Measurements from ENCODE around the gene RSRC1.
A peak's percentile ranks its signal among the peaks of the same experiment; 100 is the strongest.
"Not testable (repeated sequence)": the region's sequence is repeated elsewhere in the genome, so short reads cannot be mapped to it uniquely, and the experiment has no call there.

RSRC1 gene

DNA sequence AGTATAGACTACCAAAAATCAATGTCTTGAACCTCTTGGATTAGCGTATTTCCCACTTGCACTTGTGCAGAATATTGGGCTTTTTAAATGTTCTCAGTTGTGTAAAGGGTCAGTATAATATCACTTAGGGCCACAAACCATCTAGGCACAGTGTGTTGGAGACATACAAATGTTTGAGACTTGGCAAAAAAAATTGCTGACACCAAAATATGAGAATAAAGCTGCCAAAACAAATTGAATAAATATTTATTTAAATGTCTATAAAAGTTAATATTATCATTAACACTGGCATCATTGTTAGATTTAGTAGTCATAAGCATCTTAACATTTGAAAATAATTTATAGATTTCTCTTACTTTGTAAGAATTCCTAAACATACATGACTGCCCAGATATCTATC is 430.2 kb downstream of the RSRC1 start:
- no peak for FAIRE-seq

DNA sequence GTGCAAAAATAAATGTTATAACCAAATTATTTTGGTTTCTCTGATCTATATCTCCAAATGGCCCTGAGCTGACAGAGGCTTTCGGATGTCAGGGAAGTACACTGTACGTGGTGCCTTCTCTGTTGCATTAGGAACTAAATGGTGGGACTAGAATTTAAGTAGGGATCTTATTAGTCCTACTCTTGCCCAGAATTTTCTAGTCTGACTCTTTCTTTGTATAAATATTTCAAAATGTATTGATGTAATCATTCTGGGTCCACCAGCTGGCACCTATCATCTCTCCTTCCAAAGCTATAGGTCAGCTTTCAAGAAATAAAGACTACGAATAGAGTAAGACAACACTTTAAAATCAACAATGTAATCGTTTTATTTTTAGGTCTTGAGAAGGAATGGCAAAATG is 438.8 kb downstream of the RSRC1 start:
- no peak for FAIRE-seq

DNA sequence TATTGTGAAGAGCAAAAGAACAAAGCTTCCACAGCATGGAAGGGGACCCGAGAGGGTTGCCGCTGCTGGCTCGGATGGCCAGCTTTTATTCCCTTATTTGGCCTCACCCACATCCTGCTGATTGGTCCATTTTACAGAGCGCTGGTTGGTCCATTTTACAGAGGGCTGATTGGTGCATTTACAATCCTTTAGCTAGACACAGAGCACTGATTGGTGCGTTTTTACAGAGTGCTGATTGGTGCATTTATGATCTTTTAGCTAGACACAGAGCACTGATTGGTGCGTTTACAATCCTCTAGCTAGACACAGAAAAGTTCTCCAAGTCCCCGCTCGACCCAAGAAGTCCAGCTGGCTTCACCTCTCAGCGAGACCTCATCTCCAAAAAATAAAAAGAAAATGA is 440.0 kb downstream of the RSRC1 start:
- not testable (repeated sequence) for FAIRE-seq

DNA sequence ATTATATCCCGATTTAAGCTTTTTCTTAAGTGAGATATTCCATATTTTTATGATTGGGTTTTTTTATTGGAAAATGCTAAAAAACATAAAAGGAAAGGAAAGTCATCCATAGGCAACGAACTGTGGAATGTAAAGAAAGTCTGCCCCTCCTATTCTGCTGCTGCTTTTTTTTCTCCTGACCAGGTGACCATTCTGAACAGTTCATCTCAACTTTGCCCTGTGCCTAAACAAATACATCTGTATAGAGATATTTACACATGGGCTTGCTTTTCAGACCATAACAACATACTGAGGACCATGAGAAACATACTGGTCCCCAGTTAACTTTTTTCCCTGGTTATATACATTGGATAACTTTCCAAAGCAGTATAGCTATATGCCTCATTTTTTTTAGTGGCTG is 442.2 kb downstream of the RSRC1 start:
- FAIRE-seq: no peak

DNA sequence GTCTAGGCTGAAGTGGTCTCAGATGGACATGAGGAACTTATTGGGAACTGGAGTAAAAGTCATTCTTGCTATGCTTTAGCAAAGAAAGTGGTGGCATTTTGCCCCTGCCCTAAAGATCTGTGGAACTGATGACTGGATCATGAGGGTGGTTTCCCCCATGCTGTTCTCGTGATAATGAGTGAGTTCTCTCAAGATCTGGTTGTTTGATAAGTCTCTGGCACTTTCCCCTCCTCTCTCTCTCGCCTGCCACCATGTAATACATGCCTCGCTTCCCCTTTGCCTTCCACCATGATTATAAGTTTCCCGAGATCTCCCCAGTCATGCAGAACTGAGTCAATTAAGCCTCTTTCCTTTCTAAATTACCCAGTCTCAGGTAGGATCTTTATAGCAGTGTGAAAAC is 449.6 kb downstream of the RSRC1 start:
- FAIRE-seq: no peak

DNA sequence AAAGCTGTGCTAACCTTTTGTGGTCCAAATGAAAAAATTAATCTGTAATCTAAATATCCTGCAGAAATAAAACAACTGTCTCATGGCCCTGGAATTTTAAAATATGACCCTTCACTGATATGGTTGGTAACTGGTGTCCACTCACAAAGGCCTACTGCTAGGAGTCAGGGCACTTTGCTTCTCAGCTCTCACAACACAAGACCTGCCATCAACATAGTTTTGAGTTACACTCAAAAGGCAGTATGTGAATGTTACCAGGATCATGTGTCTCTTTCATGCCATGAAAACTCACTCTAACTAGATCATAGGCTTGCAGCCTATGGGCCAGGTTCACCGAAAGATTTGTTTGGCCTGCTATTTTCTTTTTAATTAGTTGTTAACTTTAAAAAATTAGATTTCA is 451.1 kb downstream of the RSRC1 start:
- FAIRE-seq: no peak

DNA sequence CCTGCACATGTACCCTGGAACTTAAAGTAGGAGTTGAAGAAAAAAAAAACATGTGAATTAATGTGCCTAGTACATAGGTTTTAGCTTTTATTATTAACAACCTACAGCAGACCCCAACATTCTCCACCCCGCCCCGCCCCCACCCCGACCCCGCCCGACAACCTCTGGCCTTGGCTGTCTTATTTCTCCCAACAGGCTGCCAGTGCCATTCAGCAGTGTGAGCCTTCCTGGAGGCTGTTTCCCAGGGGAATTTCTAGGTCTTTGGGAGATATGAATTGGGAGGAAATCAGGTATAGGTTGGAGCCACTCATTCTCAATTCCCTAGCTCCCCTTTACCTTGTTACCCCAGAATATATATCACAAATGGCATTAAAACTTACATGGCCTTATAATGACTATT is 452.8 kb downstream of the RSRC1 start:
- FAIRE-seq: no peak

DNA sequence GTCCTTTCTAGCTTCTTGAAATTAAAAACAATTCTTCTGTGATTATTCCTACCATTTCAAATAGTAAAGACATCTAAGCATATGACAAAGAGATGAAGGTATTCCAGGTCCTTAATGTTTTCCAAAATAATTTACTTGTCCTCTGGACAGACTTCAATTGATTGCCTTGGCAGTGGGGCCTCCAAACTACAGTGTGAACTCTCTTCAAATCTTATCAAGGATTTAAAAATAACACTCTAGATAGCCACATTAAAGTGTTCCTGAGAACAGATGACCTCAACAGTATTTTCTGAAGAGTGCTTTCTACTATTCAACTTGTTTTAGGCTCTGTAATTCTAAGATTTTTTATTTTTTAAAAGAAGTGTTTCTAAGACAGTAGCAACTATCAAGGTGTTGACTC is 453.2 kb downstream of the RSRC1 start:
- FAIRE-seq: no peak

DNA sequence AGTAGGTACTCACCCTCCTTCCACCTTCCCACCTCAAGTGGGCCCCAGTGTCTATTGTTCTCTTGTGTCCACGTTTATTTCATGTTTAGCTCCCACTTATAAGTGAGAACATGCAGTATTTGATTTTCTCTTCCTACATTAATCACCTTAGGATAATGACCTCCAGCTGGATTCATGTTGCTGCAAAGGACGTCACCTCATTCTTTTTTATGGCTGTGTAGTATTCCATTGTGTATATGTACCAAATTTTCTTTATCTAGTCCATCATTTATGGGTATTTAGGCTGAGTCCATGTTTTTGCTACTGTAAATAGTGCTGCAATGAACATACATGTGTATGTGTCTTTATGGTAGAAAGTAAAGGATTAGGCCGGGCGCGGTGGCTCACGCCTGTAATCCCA is 455.2 kb downstream of the RSRC1 start:
- FAIRE-seq: no peak

DNA sequence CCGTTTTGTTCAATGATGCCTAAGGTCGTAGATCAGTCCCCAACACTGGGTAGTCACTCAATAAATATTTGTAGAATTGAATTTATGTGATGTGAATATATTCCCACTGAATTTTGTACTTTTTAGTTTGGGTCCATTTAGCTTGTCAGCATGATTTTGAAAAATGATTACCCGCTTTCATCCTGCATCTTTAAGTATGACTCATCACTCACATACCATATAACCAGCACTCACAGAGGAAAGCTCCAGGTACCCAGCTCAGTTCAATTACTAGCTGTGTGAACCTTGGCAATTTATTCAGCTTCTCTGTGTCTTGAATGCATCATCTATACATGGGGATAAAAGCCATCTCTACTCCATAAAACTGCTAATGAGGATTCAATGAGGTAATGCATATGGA is 458.9 kb downstream of the RSRC1 start:
- no peak for FAIRE-seq

DNA sequence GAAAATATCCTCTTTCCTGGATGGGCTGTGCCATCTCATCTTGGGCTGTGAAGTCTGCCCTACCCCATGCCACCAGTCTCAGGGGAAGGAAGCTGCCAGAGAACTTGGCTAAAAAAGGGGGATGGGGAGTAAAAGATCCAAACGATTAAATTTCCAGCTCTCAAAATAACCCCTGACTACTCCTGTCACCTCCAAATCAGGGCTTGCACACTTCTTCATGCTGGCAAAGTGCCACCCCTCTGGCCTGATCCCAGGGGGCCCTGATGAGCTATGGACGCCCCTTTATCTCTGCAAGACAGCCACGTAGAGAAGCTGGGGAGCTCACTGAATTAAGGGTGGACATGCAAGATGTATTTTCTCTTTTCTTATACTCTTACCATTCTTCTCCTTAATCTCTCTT is 459.9 kb downstream of the RSRC1 start:
- FAIRE-seq: no peak

DNA sequence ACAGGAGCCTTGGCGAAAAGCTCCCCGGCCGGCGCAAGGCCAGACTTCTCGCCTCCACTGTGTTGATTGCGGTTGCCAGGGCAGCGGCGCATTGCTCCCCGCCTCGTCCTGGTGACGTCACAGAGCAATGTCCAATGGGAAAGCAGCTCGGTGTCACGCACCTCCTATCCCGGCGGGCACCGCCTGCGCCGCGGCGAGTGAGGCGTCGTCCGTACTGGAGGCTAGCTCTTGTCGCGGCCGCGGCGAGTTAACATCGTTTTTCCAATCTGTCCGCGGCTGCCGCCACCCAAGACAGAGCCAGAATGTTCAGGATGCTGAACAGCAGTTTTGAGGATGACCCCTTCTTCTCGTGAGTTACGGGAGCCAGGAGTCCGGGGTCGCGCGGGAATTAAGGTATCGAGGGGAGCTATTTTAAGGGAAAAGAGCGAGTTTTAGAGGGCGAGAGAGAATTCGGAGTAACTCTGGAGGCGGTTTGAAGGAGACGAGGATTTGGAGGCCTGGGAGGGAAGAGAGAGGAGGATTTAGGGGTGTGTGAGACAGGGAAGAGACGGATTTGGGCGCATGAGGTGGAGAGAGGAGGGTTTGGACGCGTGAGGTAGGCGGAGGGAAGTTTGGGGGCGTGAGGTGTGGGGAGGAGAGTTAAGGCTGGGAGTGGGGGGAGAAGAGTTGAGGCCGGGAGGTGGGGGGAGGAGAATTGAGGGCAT is 461.3 kb downstream of the RSRC1 start, which contains the start of gene MLF1:
Gene MLF1 (plus strand): TSS at position 196 of the 704 bp plus-strand sequence. CDS start 107 bp downstream, at position 303.
- FAIRE-seq: peak; percentile 97

DNA sequence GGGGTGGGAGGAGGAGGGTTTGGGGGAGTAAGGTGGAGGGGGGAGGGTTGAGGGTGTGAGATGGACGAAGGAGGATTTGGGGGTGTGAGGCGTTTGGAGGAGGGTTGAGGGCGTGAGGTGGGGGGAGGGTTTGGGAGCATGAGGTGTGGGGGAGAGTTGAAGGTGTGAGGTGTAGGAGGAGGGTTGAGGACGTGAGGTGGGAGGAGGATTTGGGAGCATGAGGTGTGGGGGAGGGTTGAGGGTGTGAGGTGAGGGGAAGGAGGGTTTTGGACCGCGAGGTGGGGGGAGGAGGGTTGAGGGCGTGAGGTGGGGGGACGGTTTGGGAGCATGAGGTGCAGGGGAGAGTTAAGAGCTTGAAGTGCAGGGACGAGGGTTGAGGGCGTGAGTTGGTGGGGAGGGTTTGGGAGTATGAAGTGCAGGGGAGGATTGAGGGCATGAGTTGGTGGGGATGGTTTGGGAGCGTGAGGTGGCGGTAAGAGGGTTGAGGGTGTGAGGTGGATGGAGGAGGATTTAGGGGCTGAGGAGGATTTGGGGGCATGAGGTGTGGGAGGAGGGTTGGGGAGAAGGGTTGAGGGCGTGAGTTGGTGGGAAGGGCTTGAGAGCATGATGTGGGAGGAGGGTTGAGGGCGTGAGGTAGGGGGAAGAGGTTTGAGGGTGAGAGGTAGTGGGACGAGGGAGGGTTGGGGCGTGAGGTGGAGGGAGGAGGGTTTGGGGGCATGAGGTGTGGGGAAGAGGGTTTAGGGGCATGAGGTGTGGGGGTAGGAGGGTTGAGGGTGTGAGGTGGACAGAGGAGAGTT is 462.3 kb downstream of the RSRC1 start:
- FAIRE-seq: no peak

DNA sequence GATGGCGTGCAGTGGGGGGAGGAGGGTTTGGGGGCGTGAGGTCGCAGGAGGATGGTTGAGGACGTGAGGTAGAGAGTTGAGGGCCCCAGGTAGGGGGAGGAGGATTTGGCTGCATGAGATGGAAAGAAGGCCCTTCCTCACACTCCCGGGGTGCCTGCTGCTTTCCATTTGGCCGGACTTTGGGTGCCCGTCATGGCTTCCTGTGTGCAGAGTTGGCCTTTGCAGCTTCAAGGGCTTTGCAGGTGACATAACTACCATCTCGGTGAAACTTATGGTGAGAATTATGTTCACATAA is 462.8 kb downstream of the RSRC1 start:
- no peak for FAIRE-seq

DNA sequence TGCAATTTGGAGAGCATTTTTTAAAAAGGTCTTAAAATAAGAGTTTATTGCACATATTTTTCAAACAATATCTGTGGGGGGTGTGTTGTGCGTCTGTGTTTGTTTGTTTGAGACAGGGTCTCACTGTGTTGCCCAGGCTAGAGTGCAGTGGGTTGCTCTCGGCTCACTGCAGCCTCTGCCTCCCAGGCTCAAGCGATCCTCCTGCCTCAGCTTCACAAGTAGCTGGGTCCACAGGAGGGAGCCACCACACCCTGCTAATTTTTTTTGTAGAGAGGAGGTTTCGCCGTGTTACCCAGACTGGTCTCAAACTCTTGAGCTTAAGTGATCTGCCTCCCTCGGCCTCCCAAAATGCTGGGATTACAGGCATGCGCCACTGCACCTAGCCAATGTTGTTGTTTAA is 463.8 kb downstream of the RSRC1 start:
- no peak for FAIRE-seq

DNA sequence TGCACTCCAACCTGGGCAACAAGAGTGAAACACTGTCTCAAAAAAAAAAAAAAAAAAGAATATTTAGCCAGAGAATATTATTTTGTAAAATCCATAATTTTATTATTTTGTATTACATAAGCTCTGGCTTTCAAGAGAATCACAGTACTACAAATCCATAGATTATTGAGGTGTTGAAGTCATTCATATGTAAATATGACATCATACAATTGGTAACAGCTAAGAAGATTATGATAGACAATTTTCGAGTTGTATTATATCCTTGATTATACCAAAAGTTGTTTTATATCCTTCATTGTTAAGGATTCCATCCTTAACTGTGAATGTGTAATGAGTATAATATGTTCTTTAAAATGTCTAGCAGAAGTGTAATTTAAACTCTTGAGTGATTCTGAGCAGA is 464.8 kb downstream of the RSRC1 start:
- no peak for FAIRE-seq

DNA sequence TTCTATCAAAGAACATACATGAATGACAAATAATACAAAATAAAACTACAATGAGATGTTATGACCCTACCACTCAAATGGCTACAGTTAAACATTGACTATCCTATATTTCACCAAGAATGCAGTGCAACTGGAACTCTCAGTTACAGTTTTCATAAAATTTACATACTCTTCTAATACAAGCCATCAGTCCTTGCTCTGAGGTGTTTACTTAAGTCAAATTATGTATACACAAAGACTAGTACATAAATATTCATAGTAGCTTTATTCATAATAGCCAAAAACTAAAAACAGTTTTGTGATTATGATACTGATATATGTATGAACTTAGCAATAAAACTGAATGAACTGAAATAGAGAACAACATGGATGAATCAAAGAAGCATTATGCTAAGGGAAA is 480.3 kb downstream of the RSRC1 start:
- FAIRE-seq: no peak

Data from G401.6 (cell line).